OCI-LY7 (cell line): ENCODE results near the gene SLC1A7.

Experiments used
- CTCF ChIP-seq: fragments of 200-600 bp; sonication (generic); conservative IDR thresholded peaks from 2 replicates; pipeline ENCODE4 v1.5.1; 2014; ENCODE audit warnings: mild to moderate bottlenecking, antibody characterized with exemption, low read length, moderate library complexity, mixed read lengths
- EZH2phosphoT487 ChIP-seq: fragments of 200-600 bp; sonication (generic); IDR thresholded peaks from 2 replicates; pipeline ENCODE4 v1.6.1; 2018; ENCODE audit warnings: low read depth, borderline replicate concordance, mild to moderate bottlenecking, mixed run types, antibody characterized with exemption, low read length, moderate library complexity, mixed read lengths

GRCh38 chr1:53141487-53142055, 867 bp downstream of the SLC1A7 start:
- no peak for TF ChIP-seq CTCF
- TF ChIP-seq EZH2phosphoT487 = no peak
